Liver (tissue), 3 donors: ENCODE results near the gene LIMCH1.

Source experiments
- CTCF ChIP-seq: fragments of 150-350 bp; IDR thresholded peaks from 2 replicates; pipeline ENCODE4 v1.5.1; 2017; ENCODE audit warnings: improper control_type of control experiment, low read depth, low read length; ENCODE audit not compliant: missing input control
- MAX ChIP-seq: IDR thresholded peaks from 2 replicates; pipeline ENCODE4 v1.6.1; 2016; ENCODE audit warnings: antibody characterized with exemption
- RXRA ChIP-seq, 2 donors: IDR thresholded peaks; 2 replicates each; pipeline ENCODE4 v1.6.1; 2017 to 2018; ENCODE audit warnings: antibody characterized with exemption in 2 of 2, mild to moderate bottlenecking in 1 of 2
- TAF1 ChIP-seq: conservative IDR thresholded peaks from 2 replicates; pipeline ENCODE4 v1.6.1; 2016; ENCODE audit warnings: antibody characterized with exemption, mild to moderate bottlenecking
- donor health status: healthy.
- donor health status: healthy.

GRCh38 chr4:41525129-41525528 is 12.8 kb upstream of the LIMCH1 start:
- TF ChIP-seq CTCF (no peak), MAX (no peak), TAF1 (no peak), RXRA (IDR thresholded peaks at IDR 0.05) (no peak)
